Neuronal stem cell (in vitro differentiated cells): ENCODE results near the gene LKAAEAR1.

Experiments used
- DNase-seq: peaks from one replicate; pipeline ENCODE4 v3.0.0-alpha.2; 2013; ENCODE audit warnings: low spot score
- H2AFZ ChIP-seq: one replicate; pipeline ENCODE4 v1.6.1; 2013; ENCODE audit warnings: mild to moderate bottlenecking, low read length, inconsistent platforms
- H2AK5ac ChIP-seq: 2 replicates; pipeline ENCODE4 v1.6.1; 2013; ENCODE audit warnings: low read depth, mild to moderate bottlenecking, inconsistent platforms, low read length, moderate library complexity, mixed read lengths
- H2BK120ac ChIP-seq: 2 replicates; pipeline ENCODE4 v1.6.1; 2013; ENCODE audit warnings: low read depth, mild to moderate bottlenecking, inconsistent platforms, low read length, moderate library complexity, mixed read lengths
- H2BK12ac ChIP-seq: one replicate; pipeline ENCODE4 v1.6.1; 2013; ENCODE audit warnings: low read length, inconsistent platforms
- H2BK15ac ChIP-seq: 2 replicates; pipeline ENCODE4 v1.6.1; 2013; ENCODE audit warnings: mild to moderate bottlenecking, low read length, inconsistent platforms, mixed read lengths
- H2BK5ac ChIP-seq: one replicate; pipeline ENCODE4 v1.6.1; 2013; ENCODE audit warnings: inconsistent platforms, mild to moderate bottlenecking, low read length, moderate library complexity
- H3K14ac ChIP-seq: one replicate; pipeline ENCODE4 v1.6.1; 2013; ENCODE audit warnings: low read length, inconsistent platforms
- H3K18ac ChIP-seq: 2 replicates; pipeline ENCODE4 v1.6.1; 2013; ENCODE audit warnings: low read length, inconsistent platforms
- H3K23ac ChIP-seq: 2 replicates; pipeline ENCODE4 v1.6.1; 2013; ENCODE audit warnings: low read depth, mild to moderate bottlenecking, mixed read lengths, low read length, inconsistent platforms; ENCODE audit not compliant: poor library complexity
- H3K27ac ChIP-seq: replicated peaks from 3 replicates; pipeline ENCODE4 v1.5.1; 2013; ENCODE audit warnings: low read length, inconsistent platforms
- H3K27me3 ChIP-seq, 3 experiments: 2 replicates each; pipeline ENCODE4 v1.6.1; 2013; ENCODE audit warnings: low read length in 3 of 3, mild to moderate bottlenecking in 2 of 3, inconsistent platforms in 1 of 3, low read depth in 1 of 3, mixed read lengths in 1 of 3, moderate library complexity in 1 of 3; ENCODE audit not compliant: control insufficient read depth in 3 of 3, insufficient read depth in 3 of 3
- H3K36me3 ChIP-seq, 2 donors: replicated peaks in 1 of 2; 2 replicates each; pipeline ENCODE4 v1.6.1; 2013; ENCODE audit warnings: low read length in 2 of 2; ENCODE audit not compliant: control insufficient read depth in 2 of 2, insufficient read depth in 2 of 2
- H3K4ac ChIP-seq: 2 replicates; pipeline ENCODE4 v1.6.1; 2013; ENCODE audit warnings: inconsistent platforms, mild to moderate bottlenecking, low read length, moderate library complexity
- H3K4me1 ChIP-seq, 2 donors: 1 replicate in 1 of 2; 2 replicates in 1 of 2; pipeline ENCODE4 v1.6.1; 2013; ENCODE audit warnings: low read length in 2 of 2, low read depth in 1 of 2; ENCODE audit not compliant: control insufficient read depth in 2 of 2, insufficient read depth in 1 of 2
- H3K4me2 ChIP-seq: one replicate; pipeline ENCODE4 v1.6.1; 2013; ENCODE audit warnings: mild to moderate bottlenecking, low read length, inconsistent platforms; ENCODE audit not compliant: insufficient read depth, poor library complexity, severe bottlenecking
- H3K4me3 ChIP-seq, 2 donors: 2 replicates each; pipeline ENCODE4 v1.5.1; 2013; ENCODE audit warnings: low read length in 2 of 2, mild to moderate bottlenecking in 2 of 2, inconsistent platforms in 1 of 2, moderate library complexity in 1 of 2
- H3K79me1 ChIP-seq: one replicate; pipeline ENCODE4 v1.6.1; 2013; ENCODE audit warnings: low read depth, mild to moderate bottlenecking, inconsistent platforms, low read length, moderate library complexity
- H3K9ac ChIP-seq: one replicate; pipeline ENCODE4 v1.6.1; 2013; ENCODE audit warnings: mild to moderate bottlenecking, low read depth, low read length, inconsistent platforms; ENCODE audit not compliant: poor library complexity
- H3K9me3 ChIP-seq, 2 donors: replicated peaks in 1 of 2; 2 replicates each; pipeline versions ENCODE3 to v1.6.1; 2013; ENCODE audit warnings: low read length in 2 of 2, mild to moderate bottlenecking in 2 of 2, inconsistent platforms in 1 of 2, low read depth in 1 of 2, mixed read lengths in 1 of 2, moderate library complexity in 1 of 2; ENCODE audit not compliant: control insufficient read depth in 2 of 2, insufficient read depth in 1 of 2
- H4K8ac ChIP-seq: one replicate; pipeline ENCODE4 v1.6.1; 2013; ENCODE audit warnings: low read depth, mild to moderate bottlenecking, inconsistent platforms, low read length, moderate library complexity
- H4K91ac ChIP-seq: one replicate; pipeline ENCODE4 v1.6.1; 2013; ENCODE audit warnings: low read length, low read depth, mild to moderate bottlenecking, inconsistent platforms; ENCODE audit not compliant: poor library complexity
- WGBS, 2 donors: extraction: QIAGEN DNeasy Blood & Tissue Kit; methylation state at CpG; one replicate each; pipeline ENCODE4 v1.1.7; 2013; ENCODE audit warnings: missing lambda C conversion rate in 2 of 2, mixed read lengths in 1 of 2; ENCODE audit not compliant: insufficient read length in 2 of 2, insufficient replicate concordance in 1 of 2; ENCODE audit errors: extremely low coverage in 2 of 2; 5-methylcytosine and 5-hydroxymethylcytosine counted together

The LKAAEAR1 gene

GRCh38 chr20:64080013-64080812 lies 4.0 kb downstream of the LKAAEAR1 start, which contains the start of gene OPRL1:
TSS of gene OPRL1 (plus strand) at chr20:64080082. CDS start at chr20:64092721, 12,639 bp downstream.
- peak within 1 kb of the TSS; percentile 15 for H2AK5ac ChIP-seq
- peaks cover 36 to 57% of the 10 kb centered on the region in 2 donors for H3K4me1 ChIP-seq
- no peak within 1 kb of the TSS for H4K91ac ChIP-seq
- peak within 1 kb of the TSS; percentile 22 for H3K23ac ChIP-seq
- H3K4ac ChIP-seq, result peak within 1 kb of the TSS; percentile 66
- peak within 1 kb of the TSS; percentile 28 for H3K27ac ChIP-seq
- H3K14ac ChIP-seq, result peak within 1 kb of the TSS; percentile 98
- peak within 1 kb of the TSS; percentile 95 for H2BK15ac ChIP-seq
- H2AFZ ChIP-seq, result peak within 1 kb of the TSS; percentile 96
- H4K8ac ChIP-seq, result peak within 1 kb of the TSS; percentile 29
- H3K9me3 ChIP-seq, result no peaks in the 10 kb centered on the region
- no peak for DNase-seq
- peak within 1 kb of the TSS; percentile 93 for H3K4me2 ChIP-seq
- peak within 1 kb of the TSS; percentile 58 to 92 for H3K4me3 ChIP-seq
- peaks cover 9% of the 10 kb centered on the region for H3K79me1 ChIP-seq
- H2BK12ac ChIP-seq, result peak within 1 kb of the TSS; percentile 84
- H3K27me3 ChIP-seq, result peaks cover 2 to 33% (median 32%) of the 10 kb centered on the region in 3 experiments
- H3K9ac ChIP-seq, result peak within 1 kb of the TSS; percentile 92
- WGBS, 2 donors, result no CpG with 5 or more reads among the region's 62 CpGs
- peak within 1 kb of the TSS; percentile 82 for H2BK5ac ChIP-seq
- peaks cover 0 to 1% of the 10 kb centered on the region in 2 donors for H3K36me3 ChIP-seq
- peak within 1 kb of the TSS; percentile 81 for H2BK120ac ChIP-seq
- H3K18ac ChIP-seq, result peak within 1 kb of the TSS; percentile 98

- H3K27me3 ChIP-seq, result peaks cover 2 to 26% (median 25%) of the 10 kb centered on the region in 3 experiments
- no peaks in the 10 kb centered on the region for H3K9me3 ChIP-seq
- H3K4ac ChIP-seq, result peak within 1 kb of the TSS; percentile 66
- peak within 1 kb of the TSS; percentile 28 for H3K27ac ChIP-seq
- H3K18ac ChIP-seq, result peak within 1 kb of the TSS; percentile 98
- no CpG with 5 or more reads among the region's 73 CpGs for WGBS, 2 donors
- peak within 1 kb of the TSS; percentile 95 for H2BK15ac ChIP-seq
- H2AFZ ChIP-seq, result peak within 1 kb of the TSS; percentile 96
- H3K14ac ChIP-seq, result peak within 1 kb of the TSS; percentile 98
- peaks cover 9% of the 10 kb centered on the region for H3K79me1 ChIP-seq
- H2AK5ac ChIP-seq, result peak within 1 kb of the TSS; percentile 15
- peak within 1 kb of the TSS; percentile 22 for H3K23ac ChIP-seq
- H3K4me3 ChIP-seq, result peak within 1 kb of the TSS; percentile 58 to 92
- H3K9ac ChIP-seq, result peak within 1 kb of the TSS; percentile 92
- H3K4me2 ChIP-seq, result peak within 1 kb of the TSS; percentile 93
- H3K36me3 ChIP-seq, result peaks cover 0 to 1% of the 10 kb centered on the region in 2 donors
- H4K91ac ChIP-seq, result no peak within 1 kb of the TSS
- peak within 1 kb of the TSS; percentile 81 for H2BK120ac ChIP-seq
- DNase-seq, result peak; percentile 77
- H2BK5ac ChIP-seq, result peak within 1 kb of the TSS; percentile 82
- peak within 1 kb of the TSS; percentile 29 for H4K8ac ChIP-seq
- peaks cover 29 to 56% of the 10 kb centered on the region in 2 donors for H3K4me1 ChIP-seq
- H2BK12ac ChIP-seq, result peak within 1 kb of the TSS; percentile 84
Observed at GRCh38 chr20:64079273-64080012, 4.8 kb downstream of the LKAAEAR1 start, which contains the start of gene RGS19. TSS of gene RGS19 (minus strand) at chr20:64079518. CDS start at chr20:64076886, 2,632 bp downstream.

GRCh38 chr20:64078934-64079272 lies 5.3 kb downstream of the LKAAEAR1 start:
- Histone ChIP-seq H3K4me2 (peak overlapping the region; percentile 93), H3K4me1 (peaks cover 27 to 52% of the 10 kb centered on the region in 2 donors), H3K9me3 (no peaks in the 10 kb centered on the region), H3K36me3 (peaks cover 0 to 1% of the 10 kb centered on the region in 2 donors), H3K4ac (peak overlapping the region; percentile 66), H3K9ac (peak overlapping the region; percentile 77), H3K18ac (peak overlapping the region; percentile 98), H4K8ac (peak overlapping the region; percentile 29), H3K27me3 (peaks cover 0 to 20% (median 19%) of the 10 kb centered on the region in 3 experiments), H3K4me3 (peak overlapping the region; percentile 58 to 82), H2AFZ (peak overlapping the region; percentile 96), H3K14ac (peak overlapping the region; percentile 9), H2BK12ac (peak overlapping the region; percentile 84), H3K23ac (peak overlapping the region; percentile 22), H3K27ac (no peak overlapping the region), H2BK120ac (peak overlapping the region; percentile 81), H3K79me1 (peaks cover 9% of the 10 kb centered on the region), H4K91ac (no peak overlapping the region), H2BK15ac (peak overlapping the region; percentile 75), H2BK5ac (peak overlapping the region; percentile 82), H2AK5ac (peak overlapping the region; percentile 8)
- DNase-seq, result no peak
- no CpG with 5 or more reads among the region's 4 CpGs for WGBS, 2 donors
